ENCODE results near the gene XYLT2. TPM values are rescaled to one million over a fixed set of nuclear protein-coding genes. Genes with fewer than 3 reads are reported as not detected.
"Not testable (repeated sequence)": the region's sequence is repeated elsewhere in the genome, so short reads cannot be mapped to it uniquely, and the experiment has no call there.

The XYLT2 gene
- total and polyA plus RNA-seq, 5 donors, result 13.2 to 19.1 (median 18.2) TPM

DNA sequence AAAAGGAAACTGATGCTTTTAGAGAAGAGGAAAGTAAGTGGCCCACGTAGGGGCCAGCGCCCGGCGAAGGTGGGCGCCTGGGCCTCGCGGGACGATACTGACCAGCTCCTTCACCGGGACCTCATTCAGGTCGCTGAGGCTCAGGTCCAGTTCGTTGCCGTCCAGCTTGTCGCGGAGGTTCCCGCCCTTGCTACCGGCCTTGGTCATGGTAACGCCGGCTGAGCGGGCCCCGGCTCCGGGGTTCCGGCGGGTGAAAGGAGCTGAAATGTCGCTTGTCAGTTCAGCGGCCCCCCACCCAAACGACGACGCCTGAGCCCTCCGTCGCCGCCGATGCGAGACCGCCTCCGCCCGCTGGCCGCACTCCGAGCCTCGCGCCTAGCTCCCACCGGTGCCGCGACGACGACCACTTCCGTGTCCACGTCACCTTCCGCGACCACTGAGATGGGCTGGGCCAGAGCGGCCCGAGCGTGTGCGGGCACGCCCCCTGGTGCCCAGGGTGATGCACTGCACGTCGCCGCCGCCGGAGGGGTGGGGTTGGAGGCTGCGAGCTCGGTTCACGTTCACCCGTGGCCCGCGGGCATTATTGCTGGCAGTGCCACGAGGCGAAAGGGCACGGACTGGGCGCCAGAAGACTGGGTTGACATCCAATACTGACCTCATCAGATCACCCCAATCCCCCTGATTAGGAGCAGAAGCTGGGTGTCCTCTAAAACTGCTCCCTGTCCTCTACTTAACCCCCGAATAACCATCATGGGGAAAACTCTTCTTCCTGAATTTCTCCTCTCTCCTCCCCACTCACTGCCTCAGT is 51.4 kb downstream of the XYLT2 start, which contains the start of gene LRRC59:
Gene LRRC59 (minus strand): TSS at position 413 of the 808 bp plus-strand sequence. CDS start 206 bp downstream, at position 207.
- Histone ChIP-seq H3K4me3 (ENCODE audit: low read length) (peak within 1 kb of the TSS; percentile 83), H3K4me1 (ENCODE audit: control insufficient read depth, insufficient read depth, low read length) (peaks cover 4% of the 10 kb centered on the region), H3K27me3 (ENCODE audit: control insufficient read depth, insufficient read depth) (no peaks in the 10 kb centered on the region), H3K9me3 (ENCODE audit: control insufficient read depth, low read length) (no peaks in the 10 kb centered on the region), H3K27ac (ENCODE audit: low read length) (no peak within 1 kb of the TSS)
- ATAC-seq, result peak; percentile 97
- peak; percentile 92 to 97 (median 96) for DNase-seq
- intact Hi-C loops (cut with DNase I), result no loop called here
- WGBS, result under 1% methylated on average over 70 of the region's 70 CpGs

DNA sequence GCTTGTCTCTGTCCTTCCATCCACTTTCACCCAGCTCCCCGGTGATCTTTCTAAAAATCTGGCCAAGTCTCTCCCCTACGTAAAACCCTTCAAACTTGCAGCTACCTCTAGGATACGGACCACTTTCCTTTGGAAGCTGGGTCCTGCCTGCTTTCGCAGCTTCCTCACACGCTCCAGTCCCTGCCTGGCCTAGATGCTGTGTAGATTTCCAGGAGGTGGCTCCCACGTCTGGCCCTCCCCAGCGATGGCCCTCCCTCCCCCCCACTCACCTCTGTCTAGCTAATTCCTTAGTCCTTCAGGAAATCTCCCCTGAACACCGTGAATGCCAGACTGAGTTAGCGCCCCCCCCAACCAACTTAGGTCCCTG is 52.0 kb downstream of the XYLT2 start:
- intact Hi-C loops (cut with DNase I), result no loop called here
- 56% methylated on average over 9 of the region's 9 CpGs for WGBS
- DNase-seq (no peak), ATAC-seq (peak in 1 of 2 donors; percentile 4)
- Histone ChIP-seq H3K4me1 (ENCODE audit: control insufficient read depth, insufficient read depth, low read length) (peaks cover 4% of the 10 kb centered on the region), H3K9me3 (ENCODE audit: control insufficient read depth, low read length) (no peaks in the 10 kb centered on the region), H3K4me3 (ENCODE audit: low read length) (no peak overlapping the region), H3K27ac (ENCODE audit: low read length) (no peak overlapping the region), H3K27me3 (ENCODE audit: control insufficient read depth, insufficient read depth) (no peaks in the 10 kb centered on the region)

DNA sequence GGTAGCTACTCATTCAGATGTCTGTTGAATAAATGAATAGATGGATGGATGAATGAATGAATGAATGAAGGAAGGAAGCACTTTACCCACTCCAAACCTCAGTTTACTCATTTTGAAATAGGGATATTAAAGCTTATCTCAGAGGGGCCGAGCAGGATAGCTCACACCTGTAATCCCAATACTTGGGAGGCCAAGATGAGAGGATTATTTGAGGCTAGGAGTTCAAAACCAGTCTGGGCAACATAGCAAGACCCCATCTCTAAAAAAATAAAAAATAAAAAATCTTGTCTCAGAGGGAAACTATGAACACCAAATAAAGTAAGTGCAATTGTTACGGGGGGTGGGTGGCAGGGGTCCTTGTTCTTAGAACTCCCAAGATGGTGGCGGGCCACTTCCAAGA is 52.7 kb downstream of the XYLT2 start:
- H3K9me3 ChIP-seq (ENCODE audit: control insufficient read depth, low read length); H3K4me3 ChIP-seq (ENCODE audit: low read length); H3K27ac ChIP-seq (ENCODE audit: low read length); H3K27me3 ChIP-seq (ENCODE audit: control insufficient read depth, insufficient read depth); DNase-seq; H3K4me1 ChIP-seq (ENCODE audit: control insufficient read depth, insufficient read depth, low read length); ATAC-seq; intact Hi-C loops (cut with DNase I): not testable (repeated sequence)
- WGBS, result 94% methylated on average over 3 of the region's 3 CpGs

DNA sequence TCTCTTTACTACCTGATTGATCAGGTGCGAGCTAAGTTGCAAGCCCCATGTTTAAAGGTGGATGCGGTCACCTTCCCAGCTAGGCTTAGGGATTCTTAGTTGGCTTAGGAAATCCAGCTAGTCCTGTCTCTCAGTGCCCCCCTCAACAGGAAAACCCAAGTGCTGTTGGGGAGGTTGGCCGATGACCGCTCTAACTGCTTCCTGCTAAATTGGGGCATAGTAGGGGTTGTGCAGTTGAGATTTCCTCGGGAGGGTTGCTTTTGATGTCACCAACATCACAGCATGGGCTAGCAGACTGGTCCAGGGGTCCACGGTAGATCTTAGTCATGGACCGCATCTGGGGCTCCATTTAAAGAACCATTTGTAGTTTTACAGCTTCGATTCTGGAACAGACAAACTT is 53.7 kb downstream of the XYLT2 start:
- H3K4me1 ChIP-seq (ENCODE audit: control insufficient read depth, insufficient read depth, low read length); H3K9me3 ChIP-seq (ENCODE audit: control insufficient read depth, low read length); DNase-seq; H3K27ac ChIP-seq (ENCODE audit: low read length); H3K27me3 ChIP-seq (ENCODE audit: control insufficient read depth, insufficient read depth); ATAC-seq; H3K4me3 ChIP-seq (ENCODE audit: low read length); intact Hi-C loops (cut with DNase I): not testable (repeated sequence)
- WGBS, result 94% methylated on average over 8 of the region's 8 CpGs

DNA sequence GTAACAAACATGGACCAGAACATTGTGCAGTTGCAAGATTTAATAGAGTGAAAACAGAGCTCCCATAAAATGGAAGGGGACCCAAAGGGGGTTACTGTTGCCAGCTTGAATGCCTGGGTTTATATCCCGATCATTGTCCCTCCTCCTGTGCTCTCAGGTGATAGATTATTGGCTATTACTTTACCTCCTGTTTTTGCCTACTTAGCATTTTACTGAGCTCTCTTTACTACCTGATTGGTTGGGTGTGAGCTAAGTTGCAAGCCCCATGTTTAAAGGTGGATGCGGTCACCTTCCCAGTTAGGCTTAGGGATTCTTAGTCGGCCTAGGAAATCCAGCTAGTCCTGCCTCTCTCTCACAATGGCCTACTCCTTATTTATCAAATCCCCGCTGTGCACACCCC is 59.4 kb downstream of the XYLT2 start:
- H3K27me3 ChIP-seq (ENCODE audit: control insufficient read depth, insufficient read depth); H3K4me3 ChIP-seq (ENCODE audit: low read length); ATAC-seq; DNase-seq; H3K27ac ChIP-seq (ENCODE audit: low read length); H3K9me3 ChIP-seq (ENCODE audit: control insufficient read depth, low read length); H3K4me1 ChIP-seq (ENCODE audit: control insufficient read depth, insufficient read depth, low read length); intact Hi-C loops (cut with DNase I): not testable (repeated sequence)
- 86% methylated on average over 4 of the region's 4 CpGs for WGBS

DNA sequence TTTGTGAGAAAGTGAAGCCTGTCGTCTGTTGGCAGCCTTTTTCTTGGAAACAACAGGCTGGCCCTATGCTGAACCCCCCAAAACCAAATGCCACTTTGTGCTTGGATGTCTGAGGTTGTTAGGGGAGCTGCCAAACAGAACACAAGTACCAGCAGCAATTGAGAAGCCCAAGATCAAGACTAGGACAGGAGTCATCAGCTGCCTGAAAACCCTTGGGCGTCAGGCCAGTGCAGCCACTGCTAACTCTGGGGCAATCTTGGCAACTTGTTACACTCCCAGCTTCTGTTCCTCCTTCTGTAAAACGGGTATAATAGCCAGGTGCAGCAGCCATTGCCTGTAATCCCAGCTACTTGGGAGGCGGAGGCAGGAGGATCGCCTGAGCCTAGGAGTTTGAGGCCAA is 60.7 kb downstream of the XYLT2 start:
- DNase-seq, result no peak
- intact Hi-C loops (cut with DNase I), result no loop called here
- no peaks in the 10 kb centered on the region for H3K4me1 ChIP-seq (ENCODE audit: control insufficient read depth, insufficient read depth, low read length)
- no peaks in the 10 kb centered on the region for H3K9me3 ChIP-seq (ENCODE audit: control insufficient read depth, low read length)
- H3K27ac ChIP-seq (ENCODE audit: low read length), result no peak overlapping the region
- no peaks in the 10 kb centered on the region for H3K27me3 ChIP-seq (ENCODE audit: control insufficient read depth, insufficient read depth)
- no peak overlapping the region for H3K4me3 ChIP-seq (ENCODE audit: low read length)
- WGBS, result 70% methylated on average over 5 of the region's 5 CpGs
- no peak for ATAC-seq

DNA sequence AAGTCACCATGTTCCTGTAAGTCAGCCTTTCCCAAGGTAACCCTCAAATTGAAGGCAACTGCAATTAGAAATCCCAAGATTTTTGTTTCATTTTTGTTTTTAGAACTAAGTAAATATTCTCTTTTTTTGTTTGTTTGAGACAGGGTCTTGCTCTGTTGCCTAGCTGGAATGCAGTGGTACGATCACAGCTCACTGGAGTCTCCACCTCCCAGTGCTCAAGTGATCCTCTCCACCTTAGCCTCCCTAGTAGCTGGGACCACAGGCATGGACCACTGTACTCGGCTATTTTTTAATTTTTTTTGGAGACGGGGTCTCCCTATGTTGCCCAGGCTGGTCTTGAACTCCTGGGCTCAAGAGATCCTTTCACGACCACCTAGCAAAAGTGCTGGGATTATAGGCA is 62.0 kb downstream of the XYLT2 start:
- ATAC-seq (no peak), DNase-seq (no peak)
- 85% methylated on average over 4 of the region's 4 CpGs for WGBS

More for the DNA sequence above, 62.0 kb downstream of the XYLT2 start:
- Histone ChIP-seq H3K27me3 (ENCODE audit: control insufficient read depth, insufficient read depth) (no peaks in the 10 kb centered on the region), H3K4me3 (ENCODE audit: low read length) (no peak overlapping the region), H3K9me3 (ENCODE audit: control insufficient read depth, low read length) (no peaks in the 10 kb centered on the region), H3K4me1 (ENCODE audit: control insufficient read depth, insufficient read depth, low read length) (no peaks in the 10 kb centered on the region), H3K27ac (ENCODE audit: low read length) (no peak overlapping the region)
- intact Hi-C loops (cut with DNase I), result no loop called here

Other genes with a start within 250 kb of the XYLT2 start
- 1 to 10 TPM; 2.4 to 4.0 (median 3.5) TPM for gene SAMD14, start 216.0 kb upstream of the XYLT2 start, total RNA-seq
- 3.3 TPM for gene SAMD14, start 216.0 kb upstream of the XYLT2 start, polyA plus RNA-seq
- 10 to 100 TPM; 33.2 to 40.7 (median 36.1) TPM for gene PPP1R9B, start 195.4 kb upstream of the XYLT2 start, total RNA-seq
- 26.5 TPM for gene PPP1R9B, start 195.4 kb upstream of the XYLT2 start, polyA plus RNA-seq
- gene SGCA, start 180.1 kb upstream of the XYLT2 start, total RNA-seq, result 100 to 1,000 TPM; 127 to 150 (median 133) TPM
- gene SGCA, start 180.1 kb upstream of the XYLT2 start, polyA plus RNA-seq, result 156 TPM
- gene COL1A1, start 144.5 kb upstream of the XYLT2 start, total RNA-seq, result 100 to 1,000 TPM in 1 of 4 donors, 10 to 100 TPM in 3; 58.4 to 138 (median 74.3) TPM
- gene COL1A1, start 144.5 kb upstream of the XYLT2 start, polyA plus RNA-seq, result 24.8 TPM
- gene TMEM92, start 71.7 kb upstream of the XYLT2 start, total RNA-seq, result not detected
- not detected for gene TMEM92, start 71.7 kb upstream of the XYLT2 start, polyA plus RNA-seq
- 10 to 100 TPM; 74.4 to 93.0 (median 82.0) TPM for gene MRPL27, start 27.1 kb downstream of the XYLT2 start, total RNA-seq
- gene MRPL27, start 27.1 kb downstream of the XYLT2 start, polyA plus RNA-seq, result 194 TPM
- under 1 TPM in 2 of 4 donors, not detected in 2; 0.46 to 0.59 TPM for gene EME1, start 27.1 kb downstream of the XYLT2 start, total RNA-seq
- 0.36 TPM for gene EME1, start 27.1 kb downstream of the XYLT2 start, polyA plus RNA-seq
- gene LRRC59, start 51.4 kb downstream of the XYLT2 start, total RNA-seq, result 10 to 100 TPM; 22.9 to 62.0 (median 33.3) TPM
- gene LRRC59, start 51.4 kb downstream of the XYLT2 start, polyA plus RNA-seq, result 22.0 TPM
- 100 to 1,000 TPM in 2 of 4 donors, 10 to 100 TPM in 2; 61.1 to 112 (median 96.7) TPM for gene ACSF2, start 80.1 kb downstream of the XYLT2 start, total RNA-seq
- gene ACSF2, start 80.1 kb downstream of the XYLT2 start, polyA plus RNA-seq, result 81.6 TPM
- 1 to 10 TPM in 1 of 4 donors, under 1 TPM in 3; 0.34 to 1.1 (median 0.53) TPM for gene CHAD, start 122.8 kb downstream of the XYLT2 start, total RNA-seq
- gene CHAD, start 122.8 kb downstream of the XYLT2 start, polyA plus RNA-seq, result 0.57 TPM
- gene RSAD1, start 132.7 kb downstream of the XYLT2 start, total RNA-seq, result 10 to 100 TPM; 27.8 to 38.5 (median 32.3) TPM
- gene RSAD1, start 132.7 kb downstream of the XYLT2 start, polyA plus RNA-seq, result 23.9 TPM
- 1 to 10 TPM in 2 of 4 donors, under 1 TPM in 2; 0.57 to 1.9 (median 0.95) TPM for gene MYCBPAP, start 162.3 kb downstream of the XYLT2 start, total RNA-seq
- gene MYCBPAP, start 162.3 kb downstream of the XYLT2 start, polyA plus RNA-seq, result 0.88 TPM
- 10 to 100 TPM in 3 of 4 donors, 1 to 10 TPM in 1; 5.4 to 31.5 (median 27.3) TPM for gene EPN3, start 186.6 kb downstream of the XYLT2 start, total RNA-seq
- 22.6 TPM for gene EPN3, start 186.6 kb downstream of the XYLT2 start, polyA plus RNA-seq
- gene SPATA20, start 201.0 kb downstream of the XYLT2 start, total RNA-seq, result 10 to 100 TPM; 45.9 to 71.8 (median 52.6) TPM
- 58.1 TPM for gene SPATA20, start 201.0 kb downstream of the XYLT2 start, polyA plus RNA-seq
- gene CACNA1G, start 214.6 kb downstream of the XYLT2 start, total RNA-seq, result 10 to 100 TPM in 1 of 4 donors, 1 to 10 TPM in 3; 4.4 to 14.8 (median 6.9) TPM
- gene CACNA1G, start 214.6 kb downstream of the XYLT2 start, polyA plus RNA-seq, result 4.3 TPM

Measured in right cardiac atrium (tissue), 5 donors.